GM12874 (cell line): ENCODE measurements around the gene CSNK1A1.

Experiments
- CTCF ChIP-seq: IDR thresholded peaks from 2 replicates; pipeline ENCODE4 v1.5.1; 2011; ENCODE audit warnings: low read depth, mild to moderate bottlenecking, control low read depth, low read length, moderate library complexity; ENCODE audit not compliant: insufficient read depth

Gene CSNK1A1

DNA sequence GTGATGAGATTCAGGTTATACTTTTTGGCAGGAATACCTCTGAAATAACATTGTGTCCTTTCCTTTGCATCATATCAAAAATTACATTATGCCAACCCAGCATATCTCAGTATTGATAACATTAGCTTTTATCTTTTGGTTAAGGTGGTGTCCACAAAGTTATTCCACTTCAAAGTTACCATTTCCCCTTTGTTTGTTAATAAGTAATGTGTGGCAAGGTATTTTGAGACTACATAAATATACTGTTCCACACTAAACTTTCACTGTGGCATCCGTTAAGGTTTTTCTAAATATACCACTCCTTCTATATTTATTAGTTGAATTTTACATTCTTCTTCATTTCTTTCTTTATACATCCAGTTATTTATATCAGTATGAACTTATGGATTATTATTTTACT, 16.0 kb upstream of the CSNK1A1 start:
- TF ChIP-seq CTCF: no peak

DNA sequence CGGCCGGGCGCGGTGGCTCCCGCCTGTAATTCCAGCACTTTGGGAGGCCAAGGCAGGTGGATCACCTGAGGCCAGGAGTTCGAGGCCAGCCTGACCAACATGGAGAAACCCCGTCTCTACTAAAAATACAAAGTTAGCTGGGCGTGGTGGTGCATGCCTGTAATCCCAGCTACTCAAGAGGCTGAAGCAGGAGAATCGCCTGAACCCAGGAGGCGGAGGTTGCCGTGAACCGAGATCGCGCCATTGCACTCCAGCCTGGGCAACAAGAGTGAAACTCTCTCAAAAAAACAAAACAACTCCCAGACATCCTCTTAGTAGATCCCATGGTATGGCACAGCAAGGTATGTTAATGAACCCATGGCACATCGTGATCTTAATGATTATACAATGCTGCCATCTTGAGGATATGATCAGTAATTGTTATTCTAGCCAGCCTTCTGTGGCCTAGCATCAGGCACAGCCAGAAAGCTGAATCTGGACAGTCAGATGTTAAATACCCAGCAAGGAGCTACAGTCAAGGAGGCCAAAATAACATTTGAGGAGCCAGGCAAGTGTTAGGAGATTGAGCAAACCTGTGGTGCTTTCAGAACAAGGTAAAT, 13.4 kb upstream of the CSNK1A1 start:
- peak; percentile 29; the same call in 1 of the 2 replicates for TF ChIP-seq CTCF

- TF ChIP-seq CTCF: no peak
Observed at GRCh38 chr5:149563466-149563865, 12.2 kb upstream of the CSNK1A1 start.

DNA sequence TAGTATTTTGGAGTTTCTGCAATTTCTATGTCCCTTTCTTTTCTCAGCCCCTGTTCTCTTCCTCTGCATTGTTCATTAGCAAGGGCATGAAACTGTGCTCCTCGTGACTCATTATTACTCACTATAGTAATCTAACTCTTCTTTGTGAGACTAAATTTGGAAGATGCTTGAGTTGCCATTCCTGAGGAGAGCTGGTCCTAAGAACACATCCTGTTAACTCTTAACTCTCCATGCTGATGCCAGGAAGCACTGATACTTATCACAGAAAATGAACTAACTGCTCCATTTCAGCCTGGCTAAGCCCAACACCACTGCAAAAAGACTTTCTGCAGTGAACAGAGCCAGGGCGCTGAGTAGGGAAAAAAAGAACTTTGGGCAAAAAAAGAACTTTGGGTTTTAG, 10.6 kb upstream of the CSNK1A1 start:
- TF ChIP-seq CTCF: no peak

- no peak for TF ChIP-seq CTCF
Observed at GRCh38 chr5:149559706-149560105, 8.5 kb upstream of the CSNK1A1 start.

GRCh38 chr5:149552553-149553160, 1.4 kb upstream of the CSNK1A1 start:
- no peak for TF ChIP-seq CTCF

DNA sequence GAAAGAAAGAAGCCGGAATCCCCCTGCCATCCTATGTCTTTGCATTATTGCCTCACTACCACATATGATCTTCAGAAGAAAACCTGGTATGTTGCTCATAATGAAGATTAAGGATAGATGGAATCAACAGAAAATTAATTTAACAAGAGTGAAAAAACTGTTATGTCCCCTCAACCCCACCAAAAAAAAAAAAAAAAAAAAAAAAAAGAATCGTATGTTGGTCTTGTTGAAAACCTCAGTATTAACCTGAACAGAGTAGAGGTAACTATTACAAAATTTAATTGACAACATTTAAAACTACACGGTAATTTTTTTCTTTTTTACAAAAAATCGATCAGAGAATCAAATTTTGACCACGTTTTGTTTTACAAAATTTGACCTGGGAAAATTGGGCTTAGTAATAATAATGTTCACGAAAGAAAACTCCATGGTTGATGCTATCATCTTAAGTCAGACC, 827 bp upstream of the CSNK1A1 start:
- no peak for TF ChIP-seq CTCF
